ENCODE measurements around the gene ITPK1. TPM values are rescaled to one million over a fixed set of nuclear protein-coding genes. Genes with fewer than 3 reads are reported as not detected.
"Not testable (repeated sequence)": the region's sequence is repeated elsewhere in the genome, so short reads cannot be mapped to it uniquely, and the experiment has no call there.

Gene ITPK1
- total and polyA plus RNA-seq, 5 donors from 2014 or later: 19.5 to 54.1 (median 22.1) TPM

DNA sequence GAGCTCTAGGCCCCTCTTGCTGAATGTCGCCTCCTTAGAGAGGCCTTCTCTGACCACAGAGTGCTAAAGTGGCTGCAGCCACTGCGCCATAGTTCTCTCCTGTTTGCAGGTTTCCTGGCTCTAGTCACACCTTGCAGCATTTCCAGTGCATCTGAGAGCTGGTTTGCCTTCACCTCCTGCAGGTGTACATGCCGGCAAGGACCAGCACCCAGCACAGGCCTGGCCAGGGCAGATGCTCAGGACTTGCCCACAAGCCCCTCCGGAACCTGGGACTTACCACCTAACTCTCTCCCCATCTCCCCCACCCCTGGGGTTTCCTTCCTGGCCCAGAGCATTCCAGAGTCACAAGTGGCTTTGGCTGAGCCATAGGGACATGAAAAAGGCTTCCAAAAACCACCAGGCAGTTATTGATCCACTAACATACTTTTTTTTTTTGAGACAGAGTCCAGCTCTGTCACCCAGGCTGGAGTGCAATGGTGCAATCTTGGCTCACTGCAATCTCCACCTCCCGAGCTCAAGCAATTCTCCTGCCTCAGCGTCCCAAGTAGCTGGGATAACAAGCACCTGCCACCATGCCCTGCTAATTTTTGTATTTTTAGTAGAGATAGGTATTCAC lies 9.1 kb downstream of the ITPK1 start:
- Mint-ChIP-seq H3K36me3 (peaks cover 8% of the 10 kb centered on the region), H3K27me3 (no peaks in the 10 kb centered on the region), H3K27ac (peak overlapping the region; percentile 3 to 62 (median 58)), H3K4me3 (no peak overlapping the region), H3K9me3 (no peaks in the 10 kb centered on the region), H3K4me1 (peaks cover 0 to 51% (median 17%) of the 10 kb centered on the region in 4 donors)
- Histone ChIP-seq H3K27me3 (ENCODE audit: control insufficient read depth, insufficient read depth, low read length) (no peaks in the 10 kb centered on the region), H3K4me3 (ENCODE audit: low read depth, low read length) (no peak overlapping the region), H3K9me3 (ENCODE audit: control insufficient read depth in 2 of 2, low read length in 2 of 2) (no peaks in the 10 kb centered on the region), H3K27ac (ENCODE audit: insufficient read depth, low read length, poor library complexity, severe bottlenecking) (no peak overlapping the region), H3K36me3 (ENCODE audit: control insufficient read depth, insufficient read depth, low read length) (no peaks in the 10 kb centered on the region), H3K4me1 (ENCODE audit: control insufficient read depth, insufficient read depth, low read length, poor library complexity, severe bottlenecking) (peaks cover 23% of the 10 kb centered on the region)
- no peak for ATAC-seq (ENCODE audit: low read depth in 2 of 2)
- DNase-seq: no peak

DNA sequence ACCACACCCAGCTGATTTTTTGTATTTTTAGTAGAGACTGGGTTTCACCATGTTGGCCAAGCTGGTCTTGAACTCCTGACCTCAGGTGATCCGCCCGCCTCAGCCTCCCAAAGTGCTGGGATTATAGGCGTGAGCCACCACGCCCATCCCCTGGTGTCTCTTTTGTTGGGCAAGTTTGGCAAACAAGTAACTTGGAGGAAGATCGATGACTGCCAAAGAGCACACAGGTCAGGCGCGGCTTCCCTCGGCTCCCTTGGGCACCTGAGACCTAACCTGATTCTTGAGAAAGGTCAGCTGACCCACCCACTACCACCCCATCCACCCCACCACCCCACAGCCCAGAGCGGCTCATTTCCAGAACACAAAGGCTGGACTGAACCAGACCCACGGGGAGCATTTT lies 9.9 kb downstream of the ITPK1 start:
- H3K4me3 Mint-ChIP-seq; H3K27me3 ChIP-seq (ENCODE audit: control insufficient read depth, insufficient read depth, low read length); H3K36me3 ChIP-seq (ENCODE audit: control insufficient read depth, insufficient read depth, low read length); H3K27me3 Mint-ChIP-seq; H3K36me3 Mint-ChIP-seq; ATAC-seq (ENCODE audit: low read depth in 2 of 2); H3K4me3 ChIP-seq (ENCODE audit: low read depth, low read length); H3K9me3 ChIP-seq (ENCODE audit: control insufficient read depth in 2 of 2, low read length in 2 of 2); H3K27ac ChIP-seq (ENCODE audit: insufficient read depth, low read length, poor library complexity, severe bottlenecking); DNase-seq; H3K9me3 Mint-ChIP-seq: not testable (repeated sequence)
- Mint-ChIP-seq H3K27ac (peak overlapping the region in 2 of 3 donors; percentile 59 to 77), H3K4me1 (peaks cover 0 to 57% (median 19%) of the 10 kb centered on the region in 4 donors)
- peaks cover 23% of the 10 kb centered on the region for H3K4me1 ChIP-seq (ENCODE audit: control insufficient read depth, insufficient read depth, low read length, poor library complexity, severe bottlenecking)

DNA sequence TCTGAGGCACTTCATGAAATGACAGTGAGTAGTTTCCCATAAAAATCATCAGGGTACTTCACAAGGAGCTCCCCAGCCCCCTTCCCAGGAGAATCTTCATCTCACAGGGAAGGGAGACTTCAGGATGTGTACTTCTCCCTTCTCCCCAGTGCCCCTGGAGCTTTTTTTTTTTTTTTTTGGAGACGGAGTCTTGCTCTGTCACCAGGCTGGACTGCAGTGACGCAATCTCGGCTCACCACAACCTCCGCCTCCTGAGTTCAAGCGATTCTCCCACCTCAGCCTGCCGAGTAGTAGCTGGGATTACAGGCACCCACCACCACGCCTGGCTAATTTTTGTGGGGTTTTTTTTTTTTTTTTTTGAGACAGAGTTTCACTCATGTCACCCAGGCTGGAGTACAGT lies 10.4 kb downstream of the ITPK1 start:
- Mint-ChIP-seq H3K27me3 (no peaks in the 10 kb centered on the region), H3K4me1 (peaks cover 0 to 60% (median 21%) of the 10 kb centered on the region in 4 donors), H3K9me3 (no peaks in the 10 kb centered on the region), H3K36me3 (peaks cover 8% of the 10 kb centered on the region), H3K4me3 (no peak overlapping the region), H3K27ac (peak overlapping the region in 2 of 3 donors; percentile 26 to 89)
- no peaks in the 10 kb centered on the region for H3K27me3 ChIP-seq (ENCODE audit: control insufficient read depth, insufficient read depth, low read length)
- peaks cover 23% of the 10 kb centered on the region for H3K4me1 ChIP-seq (ENCODE audit: control insufficient read depth, insufficient read depth, low read length, poor library complexity, severe bottlenecking)
- H3K36me3 ChIP-seq (ENCODE audit: control insufficient read depth, insufficient read depth, low read length): no peaks in the 10 kb centered on the region
- no peak for DNase-seq
- no peak for ATAC-seq (ENCODE audit: low read depth in 2 of 2)
- H3K4me3 ChIP-seq (ENCODE audit: low read depth, low read length): no peak overlapping the region
- no peaks in the 10 kb centered on the region for H3K9me3 ChIP-seq (ENCODE audit: control insufficient read depth in 2 of 2, low read length in 2 of 2)
- H3K27ac ChIP-seq (ENCODE audit: insufficient read depth, low read length, poor library complexity, severe bottlenecking): no peak overlapping the region

DNA sequence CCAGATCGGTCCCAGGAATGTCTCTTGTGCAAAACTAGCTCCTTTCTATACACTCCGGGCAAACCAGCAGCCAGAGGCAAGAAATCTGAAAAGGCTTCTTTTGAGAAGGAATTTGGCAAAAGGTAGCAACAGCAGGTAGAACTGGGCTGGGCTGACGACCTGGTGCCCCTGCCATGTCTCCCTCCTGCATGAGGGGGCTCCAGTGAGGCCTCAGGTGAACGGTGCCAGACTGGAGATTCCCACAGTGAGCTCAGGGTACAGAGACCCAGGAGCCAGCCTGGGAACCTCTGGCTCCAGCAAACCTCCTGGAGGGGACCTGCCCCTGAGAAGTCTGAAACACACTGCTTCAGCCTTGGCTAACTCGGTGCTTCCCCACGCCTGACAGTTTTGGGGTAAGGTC lies 10.8 kb downstream of the ITPK1 start:
- Histone ChIP-seq H3K9me3 (ENCODE audit: control insufficient read depth in 2 of 2, low read length in 2 of 2) (no peaks in the 10 kb centered on the region), H3K27me3 (ENCODE audit: control insufficient read depth, insufficient read depth, low read length) (no peaks in the 10 kb centered on the region), H3K4me1 (ENCODE audit: control insufficient read depth, insufficient read depth, low read length, poor library complexity, severe bottlenecking) (peaks cover 23% of the 10 kb centered on the region), H3K27ac (ENCODE audit: insufficient read depth, low read length, poor library complexity, severe bottlenecking) (peak overlapping the region; percentile 78), H3K4me3 (ENCODE audit: low read depth, low read length) (no peak overlapping the region), H3K36me3 (ENCODE audit: control insufficient read depth, insufficient read depth, low read length) (no peaks in the 10 kb centered on the region)
- Mint-ChIP-seq H3K4me3 (peak overlapping the region in 2 of 4 donors; percentile 15 to 28), H3K36me3 (peaks cover 4% of the 10 kb centered on the region), H3K27ac (peak overlapping the region; percentile 89 to 99 (median 97)), H3K4me1 (peaks cover 0 to 60% (median 23%) of the 10 kb centered on the region in 4 donors), H3K27me3 (no peaks in the 10 kb centered on the region), H3K9me3 (no peaks in the 10 kb centered on the region)
- ATAC-seq (ENCODE audit: low read depth in 2 of 2) (no peak), DNase-seq (no peak)

DNA sequence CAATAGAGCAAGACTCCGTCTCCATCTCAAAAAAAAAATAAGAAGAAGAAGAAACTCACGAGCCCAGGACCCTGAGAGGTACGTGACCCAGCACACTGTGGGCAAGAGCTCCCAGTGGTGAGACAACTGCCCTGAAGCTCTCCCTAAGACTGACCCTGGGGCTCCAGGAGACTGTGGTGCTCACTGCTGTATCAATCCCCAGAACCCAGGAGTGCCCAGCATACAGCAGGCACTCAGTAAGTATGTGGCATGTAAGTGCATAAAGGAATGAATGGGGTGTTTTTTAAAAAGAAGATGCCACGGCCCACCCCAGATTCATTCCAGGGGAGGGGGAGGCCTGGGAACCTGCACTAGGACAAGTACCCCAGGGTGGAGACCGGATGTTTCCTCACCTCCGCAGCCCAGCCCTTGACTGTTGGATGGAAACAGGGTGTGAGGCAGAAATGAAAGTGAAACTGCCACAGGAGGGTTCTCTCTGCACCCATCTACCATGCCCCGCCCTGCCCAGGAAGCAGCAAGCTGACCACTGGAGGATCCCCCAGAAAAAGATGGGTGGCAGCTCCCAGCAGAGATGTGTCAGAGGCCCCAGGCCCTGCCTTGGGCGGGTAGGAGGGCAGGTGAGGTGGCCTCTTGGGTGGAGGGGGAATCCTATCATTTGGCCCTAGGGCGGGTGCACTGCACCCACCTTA lies 12.2 kb downstream of the ITPK1 start:
- H3K27me3 ChIP-seq (ENCODE audit: control insufficient read depth, insufficient read depth, low read length): no peaks in the 10 kb centered on the region
- H3K9me3 Mint-ChIP-seq: no peaks in the 10 kb centered on the region
- H3K4me3 ChIP-seq (ENCODE audit: low read depth, low read length): peak overlapping the region; percentile 62

DNA sequence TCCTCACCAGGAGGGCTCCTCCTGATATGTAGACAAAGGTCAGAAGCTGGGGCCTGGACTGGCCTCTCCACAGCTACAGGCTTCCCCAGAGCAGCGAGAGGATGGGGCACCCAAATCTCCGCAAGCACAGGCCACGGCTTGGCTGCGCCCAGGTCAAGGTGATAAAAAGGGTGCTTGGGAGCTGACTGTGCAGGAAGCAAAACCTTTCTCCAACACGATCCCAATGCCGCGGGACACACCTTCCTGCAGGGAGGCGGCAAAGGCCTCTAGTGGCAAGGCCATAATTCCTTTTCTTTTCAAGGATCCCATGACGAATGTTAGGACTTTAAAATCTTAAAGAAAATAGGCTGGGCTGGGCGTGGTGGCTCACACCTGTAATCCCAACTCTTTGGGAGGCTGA lies 13.6 kb downstream of the ITPK1 start:
- peak overlapping the region; percentile 49 to 79 (median 60) for H3K27ac Mint-ChIP-seq
- peaks cover 23% of the 10 kb centered on the region for H3K4me1 ChIP-seq (ENCODE audit: control insufficient read depth, insufficient read depth, low read length, poor library complexity, severe bottlenecking)
- ATAC-seq (ENCODE audit: low read depth in 2 of 2): no peak
- H3K4me3 Mint-ChIP-seq: peak overlapping the region in 1 of 4 donors; percentile 69
- no peaks in the 10 kb centered on the region for H3K36me3 ChIP-seq (ENCODE audit: control insufficient read depth, insufficient read depth, low read length)
- no peak for DNase-seq
- H3K27ac ChIP-seq (ENCODE audit: insufficient read depth, low read length, poor library complexity, severe bottlenecking): no peak overlapping the region
- H3K27me3 ChIP-seq (ENCODE audit: control insufficient read depth, insufficient read depth, low read length): no peaks in the 10 kb centered on the region
- H3K27me3 Mint-ChIP-seq: no peaks in the 10 kb centered on the region
- no peaks in the 10 kb centered on the region for H3K36me3 Mint-ChIP-seq
- H3K4me3 ChIP-seq (ENCODE audit: low read depth, low read length): no peak overlapping the region
- no peaks in the 10 kb centered on the region for H3K9me3 Mint-ChIP-seq
- H3K4me1 Mint-ChIP-seq: peaks cover 0 to 58% (median 24%) of the 10 kb centered on the region in 4 donors
- no peaks in the 10 kb centered on the region for H3K9me3 ChIP-seq (ENCODE audit: control insufficient read depth in 2 of 2, low read length in 2 of 2)

More for the DNA sequence above, 12.2 kb downstream of the ITPK1 start:
- Histone ChIP-seq H3K4me1 (ENCODE audit: control insufficient read depth, insufficient read depth, low read length, poor library complexity, severe bottlenecking) (peaks cover 23% of the 10 kb centered on the region), H3K9me3 (ENCODE audit: control insufficient read depth in 2 of 2, low read length in 2 of 2) (no peaks in the 10 kb centered on the region), H3K36me3 (ENCODE audit: control insufficient read depth, insufficient read depth, low read length) (no peaks in the 10 kb centered on the region), H3K27ac (ENCODE audit: insufficient read depth, low read length, poor library complexity, severe bottlenecking) (peak overlapping the region; percentile 78)
- ATAC-seq (ENCODE audit: low read depth in 2 of 2) (peak; percentile 96 to 99), DNase-seq (peak; percentile 45 to 97 (median 71))
- Mint-ChIP-seq H3K27ac (peak overlapping the region; percentile 89 to 99 (median 97)), H3K36me3 (no peaks in the 10 kb centered on the region), H3K4me3 (peak overlapping the region; percentile 75 to 89 (median 80)), H3K4me1 (peaks cover 0 to 60% (median 23%) of the 10 kb centered on the region in 4 donors), H3K27me3 (no peaks in the 10 kb centered on the region)

DNA sequence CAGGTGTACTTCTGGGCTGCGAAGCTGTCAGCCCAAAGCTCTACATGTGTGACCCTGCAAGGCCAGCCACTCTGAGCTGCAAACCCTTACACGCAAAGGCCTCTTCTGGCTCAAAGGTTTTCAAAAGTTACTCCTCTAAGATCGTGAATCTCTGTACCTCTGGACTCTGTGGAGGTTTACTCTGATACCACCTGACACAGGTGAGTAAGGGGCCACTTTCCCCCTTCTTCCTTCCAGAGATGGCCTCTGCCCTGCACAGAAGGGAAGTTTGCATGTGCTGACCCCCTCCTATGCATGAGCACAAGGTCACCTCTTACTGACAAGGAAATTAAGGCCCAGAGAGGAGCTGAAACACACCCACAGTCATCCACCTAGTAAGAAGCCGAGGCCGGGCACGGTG lies 14.5 kb downstream of the ITPK1 start:
- Mint-ChIP-seq H3K27me3 (no peaks in the 10 kb centered on the region), H3K27ac (peak overlapping the region in 2 of 3 donors; percentile 49 to 75), H3K4me1 (peaks cover 0 to 56% (median 25%) of the 10 kb centered on the region in 4 donors), H3K36me3 (peaks cover 3% of the 10 kb centered on the region), H3K9me3 (peaks cover 0 to 2% (median 0%) of the 10 kb centered on the region in 7 donors), H3K4me3 (no peak overlapping the region)
- DNase-seq (no peak), ATAC-seq (ENCODE audit: low read depth in 2 of 2) (no peak)
- Histone ChIP-seq H3K9me3 (ENCODE audit: control insufficient read depth in 2 of 2, low read length in 2 of 2) (no peaks in the 10 kb centered on the region), H3K36me3 (ENCODE audit: control insufficient read depth, insufficient read depth, low read length) (no peaks in the 10 kb centered on the region), H3K4me3 (ENCODE audit: low read depth, low read length) (no peak overlapping the region), H3K4me1 (ENCODE audit: control insufficient read depth, insufficient read depth, low read length, poor library complexity, severe bottlenecking) (peaks cover 23% of the 10 kb centered on the region), H3K27ac (ENCODE audit: insufficient read depth, low read length, poor library complexity, severe bottlenecking) (no peak overlapping the region), H3K27me3 (ENCODE audit: control insufficient read depth, insufficient read depth, low read length) (no peaks in the 10 kb centered on the region)
